Fibroblast of the aortic adventitia (primary cell): ENCODE data around the gene RTL10. TPM values are rescaled to one million over a fixed set of nuclear protein-coding genes. Genes with fewer than 3 reads are reported as not detected.

ENCODE experiments used
- DNase-seq: peaks from one replicate; pipeline ENCODE4 v3.0.0-alpha.2; 2010; ENCODE audit warnings: low read depth
- H3K4me3 ChIP-seq: 2 replicates; pipeline ENCODE4 v1.5.1; 2011; ENCODE audit warnings: low read depth, mild to moderate bottlenecking, control low read depth, low read length, moderate library complexity
- total RNA-seq: library from RNA; depleted of rRNA; stranded (reverse); fragments of >200 nt; gene quantifications from 2 replicates; pipeline ENCODE4 v1.2.3, GENCODE V29; 2012; ENCODE audit warnings: low replicate concordance
- TF ChIP-seq, protein P1 (sequence below): IDR thresholded peaks from 2 replicates; pipeline ENCODE4 v1.5.1; 2011; ENCODE audit warnings: mild to moderate bottlenecking, low read length, control low read depth, inconsistent platforms; ENCODE audit not compliant: insufficient read depth

RTL10 gene
- total RNA-seq, 1 donor: 10.8 TPM

DNA sequence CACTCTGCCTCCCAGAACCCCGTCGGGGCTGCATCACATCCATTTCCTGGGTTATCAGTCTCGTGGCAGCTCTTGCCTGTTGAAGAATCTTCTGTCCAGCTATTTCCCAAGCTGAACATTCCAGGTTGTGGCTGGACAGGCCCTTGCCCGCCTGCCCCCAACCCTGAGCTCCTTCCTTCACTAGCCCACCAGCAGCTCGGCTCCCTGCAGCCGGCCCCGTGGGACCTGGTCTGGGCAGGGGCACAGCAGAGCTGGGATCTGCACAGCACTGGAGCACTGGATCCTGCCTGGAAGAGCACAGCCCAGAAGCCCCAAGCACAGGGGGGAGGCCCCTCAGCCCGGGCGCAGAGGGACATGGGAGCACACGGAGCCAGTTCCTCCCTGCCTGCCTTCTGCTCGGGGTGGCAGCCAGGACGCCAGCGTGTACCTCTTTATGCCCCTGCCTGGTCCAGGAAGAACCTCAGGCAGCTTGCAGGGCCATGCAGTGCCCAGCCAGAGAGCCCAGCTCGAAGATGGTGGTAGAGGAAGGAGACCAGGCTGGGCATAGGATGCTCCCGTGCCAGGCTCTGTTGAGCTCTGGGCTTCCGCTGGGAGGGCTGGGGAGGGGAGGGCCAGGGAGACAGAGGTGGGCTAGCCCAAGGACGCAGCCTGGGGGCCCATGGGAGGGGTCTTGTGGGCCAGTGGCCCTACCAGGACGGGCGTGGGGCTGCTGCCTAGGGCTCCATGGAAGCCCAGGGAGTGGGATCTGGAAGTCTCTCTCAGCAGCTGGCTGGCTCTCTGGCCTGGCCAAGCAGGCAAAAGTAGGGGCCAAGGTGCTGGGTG is 16.6 kb upstream of the RTL10 start:
- TF ChIP-seq, protein P1, sequence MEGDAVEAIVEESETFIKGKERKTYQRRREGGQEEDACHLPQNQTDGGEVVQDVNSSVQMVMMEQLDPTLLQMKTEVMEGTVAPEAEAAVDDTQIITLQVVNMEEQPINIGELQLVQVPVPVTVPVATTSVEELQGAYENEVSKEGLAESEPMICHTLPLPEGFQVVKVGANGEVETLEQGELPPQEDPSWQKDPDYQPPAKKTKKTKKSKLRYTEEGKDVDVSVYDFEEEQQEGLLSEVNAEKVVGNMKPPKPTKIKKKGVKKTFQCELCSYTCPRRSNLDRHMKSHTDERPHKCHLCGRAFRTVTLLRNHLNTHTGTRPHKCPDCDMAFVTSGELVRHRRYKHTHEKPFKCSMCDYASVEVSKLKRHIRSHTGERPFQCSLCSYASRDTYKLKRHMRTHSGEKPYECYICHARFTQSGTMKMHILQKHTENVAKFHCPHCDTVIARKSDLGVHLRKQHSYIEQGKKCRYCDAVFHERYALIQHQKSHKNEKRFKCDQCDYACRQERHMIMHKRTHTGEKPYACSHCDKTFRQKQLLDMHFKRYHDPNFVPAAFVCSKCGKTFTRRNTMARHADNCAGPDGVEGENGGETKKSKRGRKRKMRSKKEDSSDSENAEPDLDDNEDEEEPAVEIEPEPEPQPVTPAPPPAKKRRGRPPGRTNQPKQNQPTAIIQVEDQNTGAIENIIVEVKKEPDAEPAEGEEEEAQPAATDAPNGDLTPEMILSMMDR: no peak
- no peak for DNase-seq
- no peak overlapping the region for H3K4me3 ChIP-seq

DNA sequence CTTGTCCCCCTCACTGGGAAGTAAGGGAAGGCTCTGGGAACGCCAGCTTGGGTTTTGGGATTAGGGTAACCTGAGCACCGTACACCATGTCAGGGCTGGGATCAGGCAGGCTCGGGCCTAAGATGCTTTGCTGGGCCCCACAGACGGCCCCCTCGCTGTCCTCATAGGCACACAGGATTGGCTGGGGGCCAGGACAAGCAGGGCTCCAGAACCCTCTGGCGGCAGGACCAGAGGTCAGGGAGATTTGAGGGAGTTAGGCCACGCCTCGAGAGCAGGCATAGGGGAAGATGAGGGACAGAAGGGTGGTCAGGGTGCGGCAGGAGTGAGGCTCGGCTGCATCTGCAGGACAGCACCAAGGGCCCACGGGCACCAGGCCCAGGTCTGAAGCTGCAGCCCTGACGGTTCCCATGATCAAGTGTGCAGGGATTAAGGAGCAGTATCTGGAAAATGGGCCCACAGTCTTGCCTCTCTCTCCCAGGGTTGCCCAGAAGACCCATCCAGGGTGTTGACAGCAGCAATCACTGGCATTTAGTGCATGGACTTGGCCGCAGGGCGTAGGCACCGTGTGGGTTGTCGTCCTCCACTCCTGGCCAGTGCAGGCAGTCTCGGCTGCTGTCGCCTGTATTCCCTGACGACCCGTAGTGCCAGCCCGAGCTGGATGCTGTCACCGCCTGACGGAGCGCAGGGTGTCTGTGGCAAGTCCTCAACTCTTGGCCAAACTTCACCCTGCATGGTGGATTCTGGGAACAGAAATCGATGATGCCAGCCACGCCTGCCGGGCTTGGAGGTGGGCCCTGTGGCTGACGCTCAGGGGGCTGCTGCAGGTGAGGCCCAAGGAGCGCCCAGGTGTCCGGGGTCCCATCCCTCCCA is 15.7 kb upstream of the RTL10 start:
- no peak overlapping the region for H3K4me3 ChIP-seq
- TF ChIP-seq, protein P1: no peak
- no peak for DNase-seq

DNA sequence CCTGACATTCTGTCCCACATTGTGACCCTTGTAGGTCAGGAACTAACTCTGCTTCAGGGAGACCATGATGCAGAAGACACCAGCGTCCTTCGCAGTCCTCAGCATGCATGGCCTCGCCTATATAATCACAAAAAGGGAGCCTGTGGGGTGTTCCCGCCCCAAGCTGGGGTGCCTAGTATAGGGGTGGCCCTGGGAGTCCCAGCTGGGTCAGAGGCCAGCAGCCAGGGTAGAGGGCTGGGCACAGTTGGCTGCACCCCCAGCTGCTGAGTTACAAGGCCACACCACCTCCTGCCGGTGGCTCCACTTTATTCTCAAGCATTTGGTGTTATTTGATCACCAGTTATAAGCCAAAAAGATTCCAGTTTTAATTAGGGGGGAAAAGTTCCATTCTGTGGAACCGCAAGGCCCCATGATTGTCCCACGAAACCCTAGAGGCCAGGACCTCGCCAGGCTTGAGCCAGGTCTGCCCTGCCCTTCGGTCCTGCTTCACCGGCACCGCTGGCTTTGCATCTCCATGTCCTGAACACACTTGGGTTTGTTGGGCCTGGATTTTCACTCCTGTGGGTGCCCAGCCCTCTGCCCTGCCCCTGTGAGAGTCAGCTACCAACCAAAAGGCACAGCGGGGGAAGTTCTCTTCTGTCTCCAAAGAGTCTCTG is 15.0 kb upstream of the RTL10 start:
- TF ChIP-seq, protein P1: no peak
- DNase-seq: no peak
- H3K4me3 ChIP-seq: no peak overlapping the region

DNA sequence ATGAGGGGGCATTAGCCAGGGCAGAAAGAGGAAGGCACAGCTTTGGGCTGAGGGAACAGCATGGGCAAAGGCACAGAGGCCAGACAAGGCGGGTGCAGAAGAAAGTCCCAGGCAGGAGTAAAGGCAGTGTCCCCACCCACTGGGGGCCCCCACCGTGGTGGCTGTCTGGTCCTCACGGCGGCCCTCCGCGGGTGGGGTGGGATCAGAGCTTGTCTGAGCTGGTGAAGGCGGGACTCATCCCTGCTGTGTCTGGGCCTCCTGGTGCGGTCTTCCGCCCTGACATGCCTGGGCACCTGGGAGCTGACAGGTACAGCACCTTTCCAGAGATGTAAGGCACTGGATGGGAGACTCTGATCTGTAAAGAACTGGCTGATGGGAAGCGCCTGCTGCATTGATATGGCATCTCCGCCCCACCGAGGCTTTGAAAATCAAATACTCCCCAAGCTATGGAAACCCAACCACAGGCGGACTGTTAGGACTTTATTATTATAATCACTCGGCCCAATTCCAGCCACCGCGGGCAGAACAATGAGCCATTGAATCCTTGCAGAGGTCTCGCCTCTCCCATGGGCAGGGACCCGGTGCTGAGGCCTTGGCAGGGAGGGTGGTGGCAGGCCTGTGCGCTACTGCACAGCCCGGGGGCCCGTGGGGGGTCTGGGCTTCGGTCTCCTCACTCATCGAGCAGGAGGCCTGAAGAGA is 14.2 kb upstream of the RTL10 start:
- no peak overlapping the region for H3K4me3 ChIP-seq
- no peak for DNase-seq
- TF ChIP-seq, protein P1: no peak

DNA sequence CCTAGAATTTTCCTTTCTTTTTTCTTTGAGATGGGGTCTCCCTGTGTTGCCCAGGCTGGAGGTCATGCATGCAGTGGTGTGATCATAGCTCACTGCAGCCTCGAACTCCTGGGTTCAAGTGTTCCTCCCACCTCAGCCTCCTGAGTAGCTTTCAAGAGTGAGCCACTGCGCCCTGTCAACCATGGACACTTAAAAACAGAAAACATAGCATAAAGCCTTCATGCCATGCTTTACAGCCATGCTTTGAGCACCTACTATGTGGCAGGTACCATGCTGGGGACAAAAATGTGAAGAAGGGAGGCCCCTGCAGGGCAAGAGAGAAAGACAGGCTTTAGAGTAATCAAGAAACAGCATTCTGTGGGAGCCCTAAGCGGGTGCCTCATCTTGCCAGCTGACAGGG is 13.7 kb upstream of the RTL10 start:
- H3K4me3 ChIP-seq: no peak overlapping the region
- no peak for DNase-seq
- TF ChIP-seq, protein P1: no peak

DNA sequence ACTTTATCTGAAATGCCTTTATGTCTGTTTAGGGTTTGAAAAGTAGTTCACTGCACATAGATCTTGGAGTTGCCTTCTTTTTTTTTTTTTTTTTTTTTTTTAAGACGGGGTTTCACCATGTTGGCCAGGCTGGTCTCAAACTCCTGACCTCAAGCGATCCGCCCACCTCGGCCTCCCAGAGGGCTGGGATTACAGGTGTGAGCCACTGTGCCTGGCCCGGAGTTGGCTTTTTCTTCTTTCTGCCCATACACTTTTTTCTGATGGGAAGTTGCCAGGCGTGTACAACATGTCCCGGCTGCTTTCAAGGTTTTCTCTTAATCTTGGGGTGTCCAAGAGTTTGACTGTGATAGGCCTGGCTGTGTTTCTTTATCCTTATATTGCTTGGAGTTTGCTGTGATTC is 12.9 kb upstream of the RTL10 start:
- no peak overlapping the region for H3K4me3 ChIP-seq
- no peak for DNase-seq
- TF ChIP-seq, protein P1: no peak
